ENCODE data around the gene STARD3NL. TPM values are rescaled to one million over a fixed set of nuclear protein-coding genes. Genes with fewer than 3 reads are reported as not detected.

STARD3NL gene, protein sequence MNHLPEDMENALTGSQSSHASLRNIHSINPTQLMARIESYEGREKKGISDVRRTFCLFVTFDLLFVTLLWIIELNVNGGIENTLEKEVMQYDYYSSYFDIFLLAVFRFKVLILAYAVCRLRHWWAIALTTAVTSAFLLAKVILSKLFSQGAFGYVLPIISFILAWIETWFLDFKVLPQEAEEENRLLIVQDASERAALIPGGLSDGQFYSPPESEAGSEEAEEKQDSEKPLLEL
- polyA plus RNA-seq (2012; ENCODE audit: insufficient read depth, insufficient read length, low read depth): 51.4 TPM

DNA sequence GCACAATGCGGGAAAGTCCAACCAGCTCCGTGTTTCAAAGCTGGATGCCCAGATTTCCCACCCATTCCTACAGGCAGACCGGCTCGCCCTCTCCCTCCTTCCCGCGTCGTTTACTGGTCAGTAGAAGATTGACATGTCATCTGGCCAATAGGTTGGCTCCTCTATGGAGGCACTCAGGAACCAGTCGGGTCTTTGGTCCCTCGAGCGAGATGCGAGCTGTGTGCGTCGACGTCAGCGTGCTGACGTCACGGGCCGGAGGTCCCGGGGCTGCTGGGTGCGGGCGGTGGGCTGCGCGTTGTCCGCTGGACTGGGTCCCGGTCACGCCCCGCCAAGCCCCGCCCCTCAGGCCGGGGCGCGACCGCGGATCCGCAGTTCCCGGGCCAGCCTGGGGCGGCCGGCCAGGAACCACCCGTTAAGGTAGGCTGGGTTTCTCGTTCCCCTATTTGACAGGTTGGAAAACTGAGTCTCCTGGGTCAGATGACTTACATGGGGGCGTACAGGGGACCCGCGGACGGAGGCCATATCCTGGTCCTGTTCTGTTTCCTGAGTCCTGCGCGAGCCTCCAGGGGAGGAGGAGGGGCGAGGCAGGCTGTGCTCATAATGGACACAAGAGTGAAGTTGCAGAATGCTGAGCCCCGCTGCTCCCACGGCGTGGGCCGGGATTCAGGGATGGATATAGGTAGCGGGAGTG, at the start of gene STARD3NL:
TSS of gene STARD3NL (plus strand) at position 242 of the 691 bp plus-strand sequence. CDS start 29,260 bp downstream, outside the sequence.
- Histone ChIP-seq H3K27me3 (peaks cover 5% of the 10 kb centered on the region; the same call in 1 of the 2 replicates), H3K36me3 (no peaks in the 10 kb centered on the region), H3K4me3 (ENCODE audit: low read depth, low read length) (peak within 1 kb of the TSS; percentile 82), H3K4me1 (no peaks in the 10 kb centered on the region), H3K9me3 (no peaks in the 10 kb centered on the region)
- peak; percentile 99 for DNase-seq
- TF ChIP-seq, protein P1, sequence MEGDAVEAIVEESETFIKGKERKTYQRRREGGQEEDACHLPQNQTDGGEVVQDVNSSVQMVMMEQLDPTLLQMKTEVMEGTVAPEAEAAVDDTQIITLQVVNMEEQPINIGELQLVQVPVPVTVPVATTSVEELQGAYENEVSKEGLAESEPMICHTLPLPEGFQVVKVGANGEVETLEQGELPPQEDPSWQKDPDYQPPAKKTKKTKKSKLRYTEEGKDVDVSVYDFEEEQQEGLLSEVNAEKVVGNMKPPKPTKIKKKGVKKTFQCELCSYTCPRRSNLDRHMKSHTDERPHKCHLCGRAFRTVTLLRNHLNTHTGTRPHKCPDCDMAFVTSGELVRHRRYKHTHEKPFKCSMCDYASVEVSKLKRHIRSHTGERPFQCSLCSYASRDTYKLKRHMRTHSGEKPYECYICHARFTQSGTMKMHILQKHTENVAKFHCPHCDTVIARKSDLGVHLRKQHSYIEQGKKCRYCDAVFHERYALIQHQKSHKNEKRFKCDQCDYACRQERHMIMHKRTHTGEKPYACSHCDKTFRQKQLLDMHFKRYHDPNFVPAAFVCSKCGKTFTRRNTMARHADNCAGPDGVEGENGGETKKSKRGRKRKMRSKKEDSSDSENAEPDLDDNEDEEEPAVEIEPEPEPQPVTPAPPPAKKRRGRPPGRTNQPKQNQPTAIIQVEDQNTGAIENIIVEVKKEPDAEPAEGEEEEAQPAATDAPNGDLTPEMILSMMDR (IDR thresholded peaks at IDR 0.05; ENCODE audit: low read depth, low read length): no peak

DNA sequence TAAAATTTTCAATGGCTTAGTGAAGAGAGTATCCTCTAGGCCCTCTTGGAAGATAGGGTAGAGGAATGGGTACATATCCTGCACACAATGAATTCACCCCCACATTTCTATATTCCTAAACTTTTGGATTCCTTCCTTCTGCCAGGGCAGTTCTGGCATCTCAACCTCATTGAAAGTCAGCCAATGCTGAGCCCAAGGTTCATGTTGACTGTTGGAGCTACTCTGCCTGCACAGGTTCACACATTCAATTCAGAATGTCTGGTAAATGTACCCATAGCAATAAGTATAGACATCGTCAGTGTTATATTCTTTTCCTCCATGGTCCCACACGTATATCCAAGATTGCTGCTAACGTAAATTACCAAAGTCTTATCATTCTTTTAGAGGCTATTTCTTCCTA, 48.9 kb upstream of the STARD3NL start:
- H3K4me1 ChIP-seq: no peaks in the 10 kb centered on the region
- no peaks in the 10 kb centered on the region for H3K9me3 ChIP-seq
- no peaks in the 10 kb centered on the region; the same call in 1 of the 2 replicates for H3K27me3 ChIP-seq
- H3K36me3 ChIP-seq: no peaks in the 10 kb centered on the region
- TF ChIP-seq, protein P1 (IDR thresholded peaks at IDR 0.05; ENCODE audit: low read depth, low read length): no peak
- no peak overlapping the region for H3K4me3 ChIP-seq (ENCODE audit: low read depth, low read length)
- no peak for DNase-seq

DNA sequence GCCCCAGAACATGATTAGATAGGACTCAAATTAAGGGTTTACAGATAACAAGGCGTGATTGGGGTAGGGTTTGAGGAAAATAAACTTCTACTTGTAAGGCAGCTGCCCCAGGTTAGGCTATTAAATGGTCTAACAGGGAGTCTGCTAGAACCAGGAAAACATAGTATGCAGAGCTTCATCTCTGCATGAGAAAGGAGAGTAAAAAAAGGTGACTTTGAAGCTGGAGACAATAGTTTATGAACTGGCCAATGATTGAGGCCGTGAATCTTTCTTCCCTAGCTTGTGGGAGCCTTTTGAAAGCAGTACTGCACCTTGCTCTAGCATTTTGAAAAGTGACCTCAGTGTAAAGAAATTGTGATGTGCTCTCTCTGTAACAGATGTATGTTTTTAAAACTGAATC, 48.5 kb upstream of the STARD3NL start:
- Histone ChIP-seq H3K4me3 (ENCODE audit: low read depth, low read length) (no peak overlapping the region), H3K9me3 (no peaks in the 10 kb centered on the region), H3K4me1 (no peaks in the 10 kb centered on the region), H3K36me3 (no peaks in the 10 kb centered on the region), H3K27me3 (no peaks in the 10 kb centered on the region; the same call in 1 of the 2 replicates)
- no peak for DNase-seq
- TF ChIP-seq, protein P1 (IDR thresholded peaks at IDR 0.05; ENCODE audit: low read depth, low read length): no peak

DNA sequence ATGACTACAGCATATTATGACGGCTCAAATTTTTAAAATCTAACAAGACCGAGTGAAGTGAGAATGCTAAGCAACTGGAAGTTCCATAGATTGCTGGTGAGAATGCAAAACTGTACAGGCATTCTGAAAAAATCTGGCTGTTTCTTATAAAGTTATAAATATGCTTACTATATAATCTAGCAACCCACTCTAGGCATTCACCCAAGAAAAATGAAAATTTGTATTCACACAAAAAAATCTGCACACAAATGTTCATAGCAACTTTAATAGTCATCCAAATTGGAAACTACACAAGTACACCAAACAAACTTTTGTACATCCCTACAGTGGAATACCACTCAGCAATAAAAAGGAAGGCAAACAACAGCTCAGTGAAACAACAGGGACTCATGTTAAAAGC, 39.9 kb upstream of the STARD3NL start:
- Histone ChIP-seq H3K36me3 (no peaks in the 10 kb centered on the region), H3K4me1 (no peaks in the 10 kb centered on the region), H3K9me3 (no peaks in the 10 kb centered on the region), H3K27me3 (no peaks in the 10 kb centered on the region), H3K4me3 (ENCODE audit: low read depth, low read length) (no peak overlapping the region)
- no peak for DNase-seq
- TF ChIP-seq, protein P1 (IDR thresholded peaks at IDR 0.05; ENCODE audit: low read depth, low read length): no peak

DNA sequence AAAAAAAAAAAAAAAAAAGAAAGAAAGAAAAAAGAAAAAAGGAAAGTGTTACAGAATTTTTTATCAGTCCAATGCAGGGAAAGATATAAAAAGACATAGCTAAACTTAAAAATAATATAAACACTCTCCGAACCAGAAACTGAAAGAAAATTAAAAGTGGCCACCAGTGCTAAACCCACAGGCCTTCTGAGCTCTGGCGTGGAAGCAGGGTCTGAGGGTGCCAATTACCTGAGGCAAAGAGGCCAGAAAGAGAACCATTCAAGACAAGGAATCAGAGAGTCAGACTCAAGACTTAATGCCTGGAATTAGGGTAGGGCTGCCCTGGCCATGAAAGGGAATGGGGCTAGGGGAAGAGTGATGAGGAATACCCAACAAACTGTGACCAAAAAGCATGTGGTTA, 36.9 kb upstream of the STARD3NL start:
- no peaks in the 10 kb centered on the region for H3K27me3 ChIP-seq
- TF ChIP-seq, protein P1 (IDR thresholded peaks at IDR 0.05; ENCODE audit: low read depth, low read length): no peak
- no peaks in the 10 kb centered on the region for H3K4me1 ChIP-seq
- no peaks in the 10 kb centered on the region for H3K9me3 ChIP-seq
- DNase-seq: no peak
- H3K4me3 ChIP-seq (ENCODE audit: low read depth, low read length): no peak overlapping the region
- H3K36me3 ChIP-seq: no peaks in the 10 kb centered on the region

DNA sequence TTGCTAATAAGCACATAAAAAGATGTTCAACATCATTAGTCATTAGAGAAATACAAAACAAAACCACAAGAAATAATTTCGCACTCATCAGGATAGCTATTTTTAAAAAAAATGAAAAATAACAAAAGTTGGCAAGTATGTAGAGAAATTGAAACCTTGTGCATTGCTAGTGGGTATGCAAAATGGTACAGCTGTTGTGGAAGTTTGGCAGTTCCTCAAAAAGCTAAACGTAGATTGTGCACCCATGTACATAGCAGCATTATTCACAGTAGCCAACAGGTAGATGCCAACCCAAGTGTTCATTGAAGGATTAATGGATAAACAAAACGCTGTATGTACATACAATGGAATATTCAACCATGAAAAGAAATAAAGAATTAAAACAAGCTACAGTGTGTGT, 35.3 kb upstream of the STARD3NL start:
- H3K36me3 ChIP-seq: no peaks in the 10 kb centered on the region
- TF ChIP-seq, protein P1 (IDR thresholded peaks at IDR 0.05; ENCODE audit: low read depth, low read length): no peak
- no peaks in the 10 kb centered on the region for H3K4me1 ChIP-seq
- DNase-seq: no peak
- H3K27me3 ChIP-seq: no peaks in the 10 kb centered on the region
- no peak overlapping the region for H3K4me3 ChIP-seq (ENCODE audit: low read depth, low read length)
- no peaks in the 10 kb centered on the region for H3K9me3 ChIP-seq
